ENCODE data around the gene OOSP4B.

The OOSP4B gene

GRCh38 chr11:60056349-60056969 is 39.5 kb downstream of the OOSP4B start, which contains the start of gene MS4A3:
Gene MS4A3 (plus strand): TSS chr11:60056665. CDS start chr11:60061161, 4,496 bp downstream.
- Histone ChIP-seq H3K79me2 (ENCODE audit: insufficient read depth, low read length) (no peaks in the 10 kb centered on the region), H4K20me1 (ENCODE audit: insufficient read depth, low read length) (no peaks in the 10 kb centered on the region), H3K9me3 (ENCODE audit: insufficient read depth, low read length, severe bottlenecking) (no peaks in the 10 kb centered on the region), H2AFZ (ENCODE audit: low read depth, low read length) (no peak within 1 kb of the TSS; the same call in 1 of the 2 replicates), H3K36me3 (ENCODE audit: insufficient read depth, low read length) (no peaks in the 10 kb centered on the region), H3K4me1 (ENCODE audit: insufficient read depth, low read length) (no peaks in the 10 kb centered on the region), H3K4me2 (ENCODE audit: insufficient read depth, low read length) (no peak within 1 kb of the TSS), H3K4me3 (ENCODE audit: low read depth in 1 of 2, low read length in 2 of 2) (no peak within 1 kb of the TSS), H3K9ac (ENCODE audit: low read depth, low read length) (no peak within 1 kb of the TSS), H3K27me3 (ENCODE audit: insufficient read depth, low read length, poor library complexity) (no peaks in the 10 kb centered on the region), H3K27ac (ENCODE audit: low read length) (no peak within 1 kb of the TSS)
- no peak for DNase-seq
- TF ChIP-seq EZH2 (IDR thresholded peaks at IDR 0.05; ENCODE audit: borderline replicate concordance, low read depth, low read length, severe bottlenecking), result no peak
- no peak for TF ChIP-seq CTCF (IDR thresholded peaks at IDR 0.05; ENCODE audit: borderline replicate concordance, extremely low read depth, low read length, poor library complexity, severe bottlenecking)
- ATAC-seq (ENCODE audit: insufficient read depth, low read depth), result no peak

- no peak overlapping the region for H3K4me2 ChIP-seq (ENCODE audit: insufficient read depth, low read length)
- H4K20me1 ChIP-seq (ENCODE audit: insufficient read depth, low read length), result no peaks in the 10 kb centered on the region
- no peaks in the 10 kb centered on the region for H3K27me3 ChIP-seq (ENCODE audit: insufficient read depth, low read length, poor library complexity)
- H3K9ac ChIP-seq (ENCODE audit: low read depth, low read length), result no peak overlapping the region
- no peak for DNase-seq
- ATAC-seq (ENCODE audit: insufficient read depth, low read depth), result no peak
- H3K27ac ChIP-seq (ENCODE audit: low read length), result no peak overlapping the region
- H3K36me3 ChIP-seq (ENCODE audit: insufficient read depth, low read length), result no peaks in the 10 kb centered on the region
- no peak overlapping the region for H3K4me3 ChIP-seq (ENCODE audit: low read depth in 1 of 2, low read length in 2 of 2)
- no peaks in the 10 kb centered on the region for H3K9me3 ChIP-seq (ENCODE audit: insufficient read depth, low read length, severe bottlenecking)
- no peak for TF ChIP-seq EZH2 (IDR thresholded peaks at IDR 0.05; ENCODE audit: borderline replicate concordance, low read depth, low read length, severe bottlenecking)
- TF ChIP-seq CTCF (IDR thresholded peaks at IDR 0.05; ENCODE audit: borderline replicate concordance, extremely low read depth, low read length, poor library complexity, severe bottlenecking), result no peak
- H3K4me1 ChIP-seq (ENCODE audit: insufficient read depth, low read length), result no peaks in the 10 kb centered on the region
- H2AFZ ChIP-seq (ENCODE audit: low read depth, low read length), result no peak overlapping the region
- H3K79me2 ChIP-seq (ENCODE audit: insufficient read depth, low read length), result no peaks in the 10 kb centered on the region
These were observed 42.1 kb downstream of the OOSP4B start for GRCh38 chr11:60059052-60059451.

- ATAC-seq (ENCODE audit: insufficient read depth, low read depth) (no peak), DNase-seq (no peak)
- TF ChIP-seq EZH2 (IDR thresholded peaks at IDR 0.05; ENCODE audit: borderline replicate concordance, low read depth, low read length, severe bottlenecking), result no peak
- no peak for TF ChIP-seq CTCF (IDR thresholded peaks at IDR 0.05; ENCODE audit: borderline replicate concordance, extremely low read depth, low read length, poor library complexity, severe bottlenecking)
- Histone ChIP-seq H3K9ac (ENCODE audit: low read depth, low read length) (no peak overlapping the region), H3K27me3 (ENCODE audit: insufficient read depth, low read length, poor library complexity) (no peaks in the 10 kb centered on the region), H3K4me3 (ENCODE audit: low read depth in 1 of 2, low read length in 2 of 2) (no peak overlapping the region), H3K27ac (ENCODE audit: low read length) (no peak overlapping the region), H3K4me1 (ENCODE audit: insufficient read depth, low read length) (no peaks in the 10 kb centered on the region), H4K20me1 (ENCODE audit: insufficient read depth, low read length) (no peaks in the 10 kb centered on the region), H3K36me3 (ENCODE audit: insufficient read depth, low read length) (no peaks in the 10 kb centered on the region), H3K79me2 (ENCODE audit: insufficient read depth, low read length) (no peaks in the 10 kb centered on the region), H2AFZ (ENCODE audit: low read depth, low read length) (no peak overlapping the region), H3K4me2 (ENCODE audit: insufficient read depth, low read length) (no peak overlapping the region), H3K9me3 (ENCODE audit: insufficient read depth, low read length, severe bottlenecking) (no peaks in the 10 kb centered on the region)
These were observed 42.7 kb downstream of the OOSP4B start for GRCh38 chr11:60059521-60060240.
